Lower leg skin (tissue), 3 donors: ENCODE results near the gene ALMS1.

ENCODE experiments used
- CTCF ChIP-seq, 3 donors: fragments of 450-650 bp; IDR thresholded peaks; one replicate each; pipeline ENCODE4 v1.5.1; 2016; ENCODE audit warnings: antibody characterized with exemption in 3 of 3, mild to moderate bottlenecking in 3 of 3, moderate library complexity in 2 of 3
- POLR2A ChIP-seq, 2 donors: fragments of 450-650 bp; IDR thresholded peaks; one replicate each; pipeline ENCODE4 v1.6.1; 2016 to 2017; ENCODE audit warnings: antibody characterized with exemption in 2 of 2, mild to moderate bottlenecking in 1 of 2, moderate library complexity in 1 of 2

GRCh38 chr2:73610111-73610510, 224.5 kb downstream of the ALMS1 start:
- TF ChIP-seq CTCF (IDR thresholded peaks at IDR 0.05) = no peak
- no peak for TF ChIP-seq POLR2A (IDR thresholded peaks at IDR 0.05)
